Frontal cortex (tissue), 4 donors: Measurements from ENCODE around the gene VPS39. TPM values are rescaled to one million over a fixed set of nuclear protein-coding genes. Genes with fewer than 3 reads are reported as not detected.
"Not testable (repeated sequence)": the region's sequence is repeated elsewhere in the genome, so short reads cannot be mapped to it uniquely, and the experiment has no call there.

Source experiments
- DNase-seq, 2 donors: peaks; one replicate each; pipeline ENCODE4 v3.0.0; 2012; ENCODE audit warnings: low spot score in 2 of 2
- FAIRE-seq: peaks from 2 replicates; lab custom pipeline; 2012; peaks lifted over from hg19 to GRCh38; lab: Jason Lieb, UNC
- total RNA-seq: library from RNA; depleted of rRNA; stranded (reverse); fragments of >200 nt; gene quantifications from one replicate; pipeline ENCODE4 v1.2.3, GENCODE V29; 2014
- donor health status: control.
- donor health status: control.
- donor health status: control.

VPS39 gene
- 54.2 TPM for total RNA-seq

DNA sequence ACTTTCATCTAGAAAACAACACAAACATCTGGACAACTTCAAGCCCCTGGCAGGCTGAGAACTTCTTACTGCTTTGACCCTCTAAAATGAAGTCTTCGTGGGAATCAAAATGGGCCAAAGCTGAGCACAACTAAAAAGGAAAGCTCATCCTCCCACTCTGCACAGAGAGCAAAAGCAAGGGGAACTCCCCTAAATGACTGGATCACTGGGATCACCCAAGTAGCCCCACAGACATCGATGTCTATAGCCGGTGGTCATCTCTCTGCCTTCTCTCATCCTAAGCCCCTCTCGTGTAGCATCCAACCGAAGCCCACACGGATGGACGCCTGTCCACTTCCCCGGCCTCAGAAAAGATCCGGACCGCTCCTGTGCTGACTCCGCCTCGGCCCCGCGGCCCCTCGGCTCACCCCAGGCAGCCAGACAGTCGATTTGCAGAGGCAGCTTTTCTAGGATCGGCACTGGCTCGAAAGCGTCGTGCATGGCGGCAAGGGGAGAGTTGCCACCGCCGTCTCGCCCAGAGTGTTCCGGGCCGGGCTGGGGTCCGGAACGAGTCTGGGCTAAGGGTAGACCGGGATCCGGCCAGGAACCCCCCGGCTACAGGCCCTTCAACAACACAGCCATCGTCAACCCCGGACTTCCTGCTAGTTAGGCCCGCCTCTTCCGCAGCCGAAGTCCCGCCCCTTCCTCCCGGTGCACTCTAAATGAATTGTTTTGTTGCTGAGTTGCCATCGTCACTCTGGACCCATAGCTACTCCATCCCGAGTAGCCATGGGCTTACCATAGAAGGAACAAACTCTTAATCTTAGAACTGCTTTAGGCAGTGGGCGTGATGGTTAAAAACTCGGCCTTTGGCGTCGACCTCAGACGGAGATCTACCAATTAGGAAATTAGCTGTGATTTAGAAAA is at the start of gene VPS39:
Gene VPS39, minus strand, starts transcription at position 631 of the 906 bp plus-strand sequence. Its CDS starts 151 bp downstream, at position 480.
- FAIRE-seq (no peak), DNase-seq (peak; percentile 51 to 81)

DNA sequence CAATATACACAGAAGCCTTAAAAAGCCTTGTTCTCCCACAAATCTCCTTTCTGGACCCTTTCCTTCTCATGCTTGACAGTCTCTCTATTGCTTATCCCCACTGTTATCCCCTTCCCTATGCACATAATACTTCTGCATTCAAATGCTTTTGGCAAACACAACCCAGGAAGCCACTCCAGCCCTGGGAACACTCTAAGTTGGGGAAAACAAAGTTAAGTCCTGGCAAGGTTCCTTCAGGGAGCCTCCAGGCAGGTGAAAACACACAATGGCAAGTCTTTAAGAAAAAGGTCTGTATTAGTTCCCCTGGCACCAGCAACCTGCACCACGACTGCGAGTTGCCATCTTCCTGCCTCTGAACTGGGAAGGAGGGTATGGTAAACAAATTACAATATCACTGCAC is 45.2 kb upstream of the VPS39 start:
- DNase-seq, result no peak
- FAIRE-seq, result no peak

DNA sequence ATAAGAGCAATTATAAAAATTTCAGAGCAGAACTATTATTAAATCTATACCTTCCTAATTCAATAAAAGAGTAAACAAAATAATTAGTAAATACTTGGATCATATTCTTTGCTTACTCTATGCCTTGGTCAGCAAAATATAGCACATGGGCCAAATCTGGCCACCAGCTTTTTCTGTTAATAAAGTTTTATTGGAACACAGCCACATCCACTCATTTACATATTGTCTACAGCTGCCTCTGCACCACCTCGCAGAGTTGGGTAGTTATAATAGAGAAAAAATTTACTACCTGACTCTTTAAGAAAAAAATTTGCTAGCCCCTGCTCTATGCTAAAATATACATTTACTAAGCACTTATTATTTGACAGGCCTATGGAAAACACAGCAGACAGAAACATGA is 32.7 kb upstream of the VPS39 start:
- no peak for DNase-seq
- no peak for FAIRE-seq

DNA sequence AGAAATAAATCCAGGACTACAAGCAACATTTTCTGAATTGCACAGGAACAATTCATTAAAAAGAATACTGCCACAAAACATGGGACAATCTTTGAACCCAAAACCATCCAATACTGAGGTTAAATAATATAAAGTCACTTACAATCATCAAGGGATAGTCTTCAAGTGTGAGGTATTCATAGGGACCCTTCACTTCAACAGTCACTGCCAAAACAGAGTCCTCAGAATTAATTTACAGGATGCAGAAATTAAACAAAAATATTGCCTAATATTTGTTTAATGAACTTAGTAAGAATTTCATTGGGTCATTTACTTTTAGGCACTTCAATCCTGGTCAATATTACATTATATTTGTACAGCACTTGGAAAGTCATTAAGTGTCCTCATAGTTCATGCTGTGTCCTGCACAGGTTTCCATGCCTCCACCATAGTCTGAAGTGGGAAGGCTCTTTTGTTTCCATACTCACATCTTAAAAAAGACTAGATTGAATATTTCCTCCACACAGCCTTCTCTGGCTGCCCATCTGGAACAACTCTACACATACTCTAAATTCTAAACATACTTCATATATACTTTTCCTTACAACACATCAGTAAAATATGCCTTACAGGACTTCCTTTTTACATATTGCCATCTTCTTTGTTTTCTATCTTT is 31.6 kb upstream of the VPS39 start:
- FAIRE-seq, result no peak
- DNase-seq, result no peak

GRCh38 chr15:42233107-42233506 is 25.0 kb upstream of the VPS39 start:
- FAIRE-seq (no peak), DNase-seq (no peak)

- DNase-seq (no peak), FAIRE-seq (no peak)
Measured at GRCh38 chr15:42232606-42233005, 24.5 kb upstream of the VPS39 start.

GRCh38 chr15:42231088-42231487 is 23.0 kb upstream of the VPS39 start:
- no peak for FAIRE-seq
- DNase-seq, result no peak

DNA sequence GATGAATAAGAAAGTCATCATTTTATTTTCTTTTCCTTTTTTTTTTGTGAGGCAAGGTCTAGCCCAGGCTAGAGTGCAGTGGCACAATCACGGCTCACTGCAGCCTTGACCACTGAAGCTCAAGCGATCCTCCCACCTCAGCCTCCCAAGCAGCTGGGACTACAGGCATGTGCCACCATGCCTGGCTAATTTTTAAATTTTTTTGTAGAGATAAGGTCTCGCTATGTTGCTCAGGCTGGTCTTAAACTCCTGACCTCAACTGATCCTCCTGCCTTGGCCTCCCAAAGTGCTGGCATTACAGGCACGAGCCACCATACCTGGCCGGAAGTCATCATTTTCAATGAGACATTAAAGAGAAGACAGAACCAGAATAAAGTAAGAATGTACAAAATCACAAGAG is 20.9 kb upstream of the VPS39 start:
- not testable (repeated sequence) for FAIRE-seq, DNase-seq

- FAIRE-seq (no peak), DNase-seq (no peak)
Measured at GRCh38 chr15:42228036-42228435, 19.9 kb upstream of the VPS39 start.

DNA sequence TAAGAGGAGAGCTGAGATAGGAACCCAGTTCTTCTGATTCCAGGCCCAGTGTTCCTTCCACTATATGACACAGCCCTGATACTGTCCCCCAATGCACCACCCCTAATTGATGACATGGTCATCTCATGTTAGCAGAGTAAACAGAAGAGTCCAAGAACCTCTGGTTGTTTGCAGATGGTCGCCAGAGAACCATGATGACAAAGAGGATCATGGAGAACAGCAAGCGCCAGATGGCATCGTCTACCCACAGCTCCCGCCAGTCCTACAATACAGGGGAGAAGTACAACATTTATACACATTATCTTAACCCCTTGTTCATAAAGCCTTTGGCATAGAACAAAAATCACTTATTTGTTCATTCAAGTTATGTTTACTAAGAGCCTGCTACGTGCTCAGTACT is 18.5 kb upstream of the VPS39 start:
- no peak for FAIRE-seq
- peak; percentile 12 to 17 for DNase-seq

GRCh38 chr15:42220216-42220615 is 12.1 kb upstream of the VPS39 start:
- DNase-seq, result no peak
- no peak for FAIRE-seq

- FAIRE-seq, result no peak
Measured at GRCh38 chr15:42218953-42219592, 11.0 kb upstream of the VPS39 start.

DNA sequence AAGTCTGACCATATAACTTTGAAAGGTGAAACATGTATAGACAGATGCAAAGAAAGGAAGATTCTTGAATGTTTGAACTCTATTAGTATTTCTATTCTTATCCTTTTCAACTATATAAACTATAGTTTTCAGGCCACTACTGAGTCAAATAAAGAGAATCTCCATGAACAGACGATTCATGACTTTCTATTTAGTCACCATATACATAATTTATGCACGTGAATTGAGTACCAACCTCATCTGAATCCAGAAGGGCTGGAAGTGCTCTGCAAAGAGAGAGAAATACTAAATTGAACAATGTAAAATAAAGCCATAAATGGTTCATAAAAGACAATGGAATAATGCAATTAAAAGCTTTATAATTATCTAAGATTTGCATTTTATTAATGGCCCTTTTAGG is 9.5 kb upstream of the VPS39 start:
- DNase-seq (no peak), FAIRE-seq (no peak)

More at GRCh38 chr15:42218953-42219592, 11.0 kb upstream of the VPS39 start:
- no peak for DNase-seq

- no peak for DNase-seq
- no peak for FAIRE-seq
Measured at GRCh38 chr15:42215913-42216829, 8.1 kb upstream of the VPS39 start.

DNA sequence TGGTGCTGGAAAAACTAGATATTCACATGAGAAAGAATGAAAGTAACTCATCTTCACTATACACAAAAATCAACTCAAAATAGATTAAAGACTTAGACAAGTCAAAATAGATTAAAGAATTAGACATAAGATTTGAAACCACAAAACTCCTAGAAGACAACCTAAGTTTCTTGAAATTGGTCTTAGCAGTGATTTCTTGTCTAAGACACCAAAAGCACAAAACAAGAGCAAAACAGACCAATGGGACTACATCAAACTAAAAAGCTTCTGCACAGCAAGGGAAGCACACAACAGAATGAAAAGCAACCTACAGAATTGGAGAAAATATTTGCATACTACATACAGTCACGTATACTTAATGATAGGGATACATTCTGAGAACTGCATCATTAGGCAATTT is 6.5 kb upstream of the VPS39 start:
- DNase-seq, result no peak

GRCh38 chr15:42213511-42213910 is 5.4 kb upstream of the VPS39 start:
- FAIRE-seq, result no peak
- DNase-seq, result no peak

More for the DNA sequence above, 6.5 kb upstream of the VPS39 start:
- no peak for FAIRE-seq

GRCh38 chr15:42210696-42211095 is 2.6 kb upstream of the VPS39 start:
- DNase-seq (no peak), FAIRE-seq (no peak)

DNA sequence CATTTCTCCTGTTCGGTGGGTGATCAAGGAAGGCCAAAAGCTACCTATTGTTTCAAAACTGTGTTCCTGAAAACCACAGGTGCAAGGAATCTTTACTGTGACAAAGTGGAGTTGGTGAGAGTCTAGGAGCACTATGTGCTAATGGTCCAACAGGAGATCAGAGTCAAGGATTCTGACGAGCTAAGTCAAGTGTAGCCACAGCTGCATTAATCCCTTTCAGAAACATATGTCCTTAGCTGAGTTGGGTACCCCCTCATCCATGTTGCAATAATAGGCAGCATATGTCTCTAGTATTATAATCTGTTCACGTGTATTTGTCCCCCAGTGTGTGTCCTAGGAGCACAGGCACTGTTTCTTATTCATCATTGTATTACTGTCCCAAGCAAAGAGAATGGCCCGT is 1.7 kb downstream of the VPS39 start:
- DNase-seq (no peak), FAIRE-seq (no peak)

- DNase-seq (no peak), FAIRE-seq (no peak)
Measured at GRCh38 chr15:42203891-42204290, 4.2 kb downstream of the VPS39 start.

- DNase-seq, result no peak
- FAIRE-seq, result no peak
Measured at GRCh38 chr15:42202653-42203052, 5.5 kb downstream of the VPS39 start.
